PC-3 (cell line): Measurements from ENCODE around the gene FXYD3. TPM values are rescaled to one million over a fixed set of nuclear protein-coding genes. Genes with fewer than 3 reads are reported as not detected.

Experiments used
- ATAC-seq: fragments of 200-7000 bp; cut with Tn5 transposase; 2 replicates; pipeline ENCODE4 v1.9.1; 2020; ENCODE audit warnings: mild to moderate bottlenecking, moderate library complexity
- BruUV-seq: library from RNA; stranded (reverse); fragments of 400-500 nt; replicated peaks from 2 replicates; lab custom pipeline; 2021; lab: Mats Ljungman, UMichigan
- CTCF ChIA-PET: fragments of 300-600 bp; sonication (Branson Sonifier 250); formaldehyde crosslinking; loops from one replicate; lab custom pipeline; 2022; ENCODE audit warnings: antibody characterized with exemption; lab: Charles Lee
- POLR2A ChIA-PET: fragments of 300-600 bp; sonication (Branson Sonifier 250); formaldehyde crosslinking; loops from one replicate; lab custom pipeline; 2022; ENCODE audit warnings: antibody characterized with exemption; ENCODE audit not compliant: unreplicated experiment; lab: Charles Lee
- DNase-seq: peaks from one replicate; pipeline ENCODE4 v3.0.0-alpha.2; 2015
- H2AFZ ChIP-seq: fragments of 300-600 bp; sonication (generic); 2 replicates; pipeline ENCODE4 v1.6.0; 2016; ENCODE audit warnings: antibody characterized with exemption, low read length
- H3F3A ChIP-seq: fragments of 300-600 bp; sonication (generic); one replicate; pipeline ENCODE4 v1.6.0; 2017; ENCODE audit warnings: antibody characterized with exemption, low read length, control low read depth, mild to moderate bottlenecking; ENCODE audit not compliant: unreplicated experiment
- H3K27ac ChIP-seq: fragments of 300-600 bp; sonication (generic); 2 replicates; pipeline ENCODE4 v1.5.1; 2016; ENCODE audit warnings: mild to moderate bottlenecking, low read length
- H3K27me3 ChIP-seq: fragments of 300-600 bp; sonication (generic); 2 replicates; pipeline ENCODE4 v1.6.1; 2016; ENCODE audit warnings: low read length, mixed read lengths
- H3K36me3 ChIP-seq: fragments of 300-600 bp; sonication (generic); 2 replicates; pipeline ENCODE4 v1.6.1; 2016; ENCODE audit warnings: low read depth, mixed run types, low read length, mixed read lengths
- H3K4me1 ChIP-seq: fragments of 300-600 bp; sonication (generic); 2 replicates; pipeline ENCODE4 v1.5.1; 2016; ENCODE audit warnings: low read length; ENCODE audit not compliant: insufficient read depth
- H3K4me2 ChIP-seq: fragments of 300-600 bp; sonication (generic); 2 replicates; pipeline ENCODE4 v1.6.0; 2016; ENCODE audit warnings: low read length
- H3K4me3 ChIP-seq: fragments of 300-600 bp; sonication (generic); 2 replicates; pipeline ENCODE4 v1.5.1; 2016; ENCODE audit warnings: mild to moderate bottlenecking, low read length, mixed read lengths
- H3K79me2 ChIP-seq: fragments of 300-600 bp; sonication (generic); 2 replicates; pipeline ENCODE4 v1.6.1; 2017; ENCODE audit warnings: low read length, mixed read lengths
- H3K9ac ChIP-seq: fragments of 300-600 bp; sonication (generic); 2 replicates; pipeline ENCODE4 v1.6.0; 2016; ENCODE audit warnings: mild to moderate bottlenecking, low read length
- H3K9me2 ChIP-seq: fragments of 300-600 bp; sonication (generic); replicated peaks from 2 replicates; pipeline ENCODE4 v1.6.1; 2016; ENCODE audit warnings: mixed run types, low read length, mixed read lengths
- H3K9me3 ChIP-seq: fragments of 300-600 bp; sonication (generic); 2 replicates; pipeline ENCODE4 v1.6.1; 2016; ENCODE audit warnings: low read length, mixed read lengths
- H4K20me1 ChIP-seq: fragments of 300-600 bp; sonication (generic); 2 replicates; pipeline ENCODE4 v1.6.1; 2016; ENCODE audit warnings: low read length, mixed read lengths
- EZH2 ChIP-seq: fragments of 300-600 bp; sonication (generic); IDR thresholded peaks from one replicate; pipeline ENCODE4 v1.6.1; 2017; ENCODE audit warnings: antibody characterized with exemption, mild to moderate bottlenecking, low read length; ENCODE audit not compliant: unreplicated experiment
- EZH2phosphoT487 ChIP-seq: fragments of 300-600 bp; sonication (generic); IDR thresholded peaks from 2 replicates; pipeline ENCODE4 v1.6.1; 2018; ENCODE audit warnings: mild to moderate bottlenecking, antibody characterized with exemption, low read length, borderline replicate concordance
- intact Hi-C: fragments of 100-400 bp; cut with micrococcal nuclease; formaldehyde crosslinking; loops from 2 replicates; pipeline ENCODE4 v1.9.0; 2023
- total RNA-seq: library from RNA; depleted of rRNA; stranded (reverse); fragments of >200 nt; gene quantifications from 2 replicates; pipeline ENCODE4 v1.2.3, GENCODE V29; 2014
- TF ChIP-seq, protein P1 (sequence below): fragments of 300-600 bp; sonication (generic); conservative IDR thresholded peaks from 2 replicates; pipeline ENCODE4 v1.5.1; 2017; ENCODE audit warnings: antibody characterized with exemption, low read depth, mild to moderate bottlenecking, low read length

FXYD3 gene
- total RNA-seq, 1 experiment from 2014 or later = 61.6 TPM

DNA sequence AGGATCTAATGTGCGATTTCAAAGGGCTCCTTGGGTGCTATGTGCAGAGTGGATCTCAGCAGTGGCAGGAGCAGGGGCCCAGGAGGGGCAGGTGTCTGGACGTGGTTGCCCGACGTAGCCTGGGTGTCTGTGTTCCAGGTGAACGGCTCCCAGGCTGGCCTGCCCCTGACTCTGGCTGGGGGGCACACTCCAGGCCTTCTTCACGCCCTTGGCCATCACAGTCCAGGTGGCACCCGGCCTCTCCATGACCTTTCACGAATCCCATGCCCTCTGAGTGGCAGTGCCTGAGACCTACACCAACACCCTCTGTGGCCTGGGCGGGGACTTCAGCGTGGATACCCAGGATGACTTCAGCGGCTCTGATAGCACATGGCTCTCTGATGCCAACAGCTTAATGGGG is 11.3 kb upstream of the FXYD3 start:
- H3K27ac ChIP-seq = no peak overlapping the region
- no peaks in the 10 kb centered on the region for H4K20me1 ChIP-seq
- H3K79me2 ChIP-seq = no peaks in the 10 kb centered on the region
- DNase-seq (no peak), ATAC-seq (no peak)
- BruUV-seq = no TSS peak
- H3K9me3 ChIP-seq = no peaks in the 10 kb centered on the region
- H3K4me2 ChIP-seq = no peak overlapping the region
- ChIA-PET POLR2A (no interaction called here), CTCF (no interaction called here)
- H2AFZ ChIP-seq = no peak overlapping the region
- H3K9me2 ChIP-seq = no peaks in the 10 kb centered on the region
- intact Hi-C loops = no loop called here
- TF ChIP-seq EZH2phosphoT487 = no peak
- TF ChIP-seq, protein P1, sequence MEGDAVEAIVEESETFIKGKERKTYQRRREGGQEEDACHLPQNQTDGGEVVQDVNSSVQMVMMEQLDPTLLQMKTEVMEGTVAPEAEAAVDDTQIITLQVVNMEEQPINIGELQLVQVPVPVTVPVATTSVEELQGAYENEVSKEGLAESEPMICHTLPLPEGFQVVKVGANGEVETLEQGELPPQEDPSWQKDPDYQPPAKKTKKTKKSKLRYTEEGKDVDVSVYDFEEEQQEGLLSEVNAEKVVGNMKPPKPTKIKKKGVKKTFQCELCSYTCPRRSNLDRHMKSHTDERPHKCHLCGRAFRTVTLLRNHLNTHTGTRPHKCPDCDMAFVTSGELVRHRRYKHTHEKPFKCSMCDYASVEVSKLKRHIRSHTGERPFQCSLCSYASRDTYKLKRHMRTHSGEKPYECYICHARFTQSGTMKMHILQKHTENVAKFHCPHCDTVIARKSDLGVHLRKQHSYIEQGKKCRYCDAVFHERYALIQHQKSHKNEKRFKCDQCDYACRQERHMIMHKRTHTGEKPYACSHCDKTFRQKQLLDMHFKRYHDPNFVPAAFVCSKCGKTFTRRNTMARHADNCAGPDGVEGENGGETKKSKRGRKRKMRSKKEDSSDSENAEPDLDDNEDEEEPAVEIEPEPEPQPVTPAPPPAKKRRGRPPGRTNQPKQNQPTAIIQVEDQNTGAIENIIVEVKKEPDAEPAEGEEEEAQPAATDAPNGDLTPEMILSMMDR = no peak
- TF ChIP-seq EZH2 = no peak
- no peaks in the 10 kb centered on the region for H3K36me3 ChIP-seq
- H3K9ac ChIP-seq = no peak overlapping the region
- H3K4me3 ChIP-seq = no peak overlapping the region
- no peaks in the 10 kb centered on the region for H3K27me3 ChIP-seq
- H3F3A ChIP-seq = no peaks in the 10 kb centered on the region
- peaks cover 7% of the 10 kb centered on the region for H3K4me1 ChIP-seq

- Histone ChIP-seq H3K4me1 (peaks cover 7% of the 10 kb centered on the region), H3K27me3 (no peaks in the 10 kb centered on the region), H4K20me1 (no peaks in the 10 kb centered on the region), H3K9me3 (no peaks in the 10 kb centered on the region), H3K36me3 (no peaks in the 10 kb centered on the region), H2AFZ (no peak overlapping the region), H3K27ac (no peak overlapping the region), H3K4me3 (no peak overlapping the region), H3F3A (no peaks in the 10 kb centered on the region), H3K9me2 (no peaks in the 10 kb centered on the region), H3K4me2 (no peak overlapping the region), H3K79me2 (no peaks in the 10 kb centered on the region), H3K9ac (no peak overlapping the region)
- ChIA-PET CTCF (no interaction called here), POLR2A (no interaction called here)
- DNase-seq = no peak
- BruUV-seq = no TSS peak
- intact Hi-C loops = no loop called here
- ATAC-seq = no peak
- no peak for TF ChIP-seq EZH2
- TF ChIP-seq, protein P1 = no peak
- no peak for TF ChIP-seq EZH2phosphoT487
Observed at GRCh38 chr19:35105047-35105410, 10.6 kb upstream of the FXYD3 start.

- H3K9me3 ChIP-seq = no peaks in the 10 kb centered on the region
- no peak for ATAC-seq
- no peak overlapping the region for H3K9ac ChIP-seq
- no peaks in the 10 kb centered on the region for H3K79me2 ChIP-seq
- H3K27ac ChIP-seq = no peak overlapping the region
- TF ChIP-seq EZH2phosphoT487 (no peak), EZH2 (no peak)
- TF ChIP-seq, protein P1 = no peak
- H3K36me3 ChIP-seq = no peaks in the 10 kb centered on the region
- no peak overlapping the region for H2AFZ ChIP-seq
- no peaks in the 10 kb centered on the region for H3K9me2 ChIP-seq
- POLR2A ChIA-PET = no interaction called here
- BruUV-seq = no TSS peak
- no peak for DNase-seq
- CTCF ChIA-PET = no interaction called here
- H3F3A ChIP-seq = no peaks in the 10 kb centered on the region
- intact Hi-C loops = no loop called here
- H4K20me1 ChIP-seq = no peaks in the 10 kb centered on the region
- H3K4me3 ChIP-seq = no peak overlapping the region
- no peak overlapping the region for H3K4me2 ChIP-seq
- H3K27me3 ChIP-seq = no peaks in the 10 kb centered on the region
- H3K4me1 ChIP-seq = peaks cover 7% of the 10 kb centered on the region
Observed at GRCh38 chr19:35105411-35106290, 10.0 kb upstream of the FXYD3 start.
